Mesendoderm (in vitro differentiated cells): ENCODE results near the gene SGK2.

ENCODE experiments used
- DNase-seq: peaks from one replicate; pipeline ENCODE4 v3.0.0; 2013
- H2AK5ac ChIP-seq: 2 replicates; pipeline ENCODE4 v1.6.1; 2013; ENCODE audit warnings: low read length, inconsistent platforms
- H2BK120ac ChIP-seq: 2 replicates; pipeline ENCODE4 v1.6.1; 2013; ENCODE audit warnings: low read depth, mild to moderate bottlenecking, low read length, moderate library complexity, mixed read lengths
- H2BK15ac ChIP-seq: replicated peaks from 2 replicates; pipeline ENCODE4 v1.6.1; 2013; ENCODE audit warnings: low read depth, mild to moderate bottlenecking, moderate library complexity
- H2BK5ac ChIP-seq: 2 replicates; pipeline ENCODE4 v1.6.1; 2013; ENCODE audit warnings: low read length, inconsistent platforms
- H3K18ac ChIP-seq: 2 replicates; pipeline ENCODE4 v1.6.1; 2013; ENCODE audit warnings: mild to moderate bottlenecking, low read length, mixed read lengths
- H3K23ac ChIP-seq: one replicate; pipeline ENCODE4 v1.6.1; 2013; ENCODE audit warnings: low read length
- H3K27ac ChIP-seq: 2 replicates; pipeline ENCODE4 v1.5.1; 2013; ENCODE audit warnings: low read depth, mild to moderate bottlenecking, inconsistent platforms, low read length, moderate library complexity
- H3K27me3 ChIP-seq: 2 replicates; pipeline ENCODE4 v1.6.1; 2013; ENCODE audit warnings: low read length, control low read depth, mild to moderate bottlenecking, inconsistent platforms; ENCODE audit not compliant: insufficient read depth, poor library complexity
- H3K36me3 ChIP-seq: 2 replicates; pipeline ENCODE4 v1.6.1; 2013; ENCODE audit warnings: low read length, inconsistent platforms; ENCODE audit not compliant: control insufficient read depth, insufficient read depth
- H3K4ac ChIP-seq: one replicate; pipeline ENCODE4 v1.6.1; 2013; ENCODE audit warnings: low read depth, mild to moderate bottlenecking, low read length, moderate library complexity
- H3K4me1 ChIP-seq: 2 replicates; pipeline ENCODE4 v1.6.1; 2013; ENCODE audit warnings: low read depth, low read length, inconsistent platforms; ENCODE audit not compliant: control insufficient read depth
- H3K4me2 ChIP-seq: 2 replicates; pipeline ENCODE4 v1.6.1; 2013; ENCODE audit warnings: low read length
- H3K4me3 ChIP-seq: 2 replicates; pipeline ENCODE4 v1.5.1; 2013; ENCODE audit warnings: mild to moderate bottlenecking, low read length
- H3K56ac ChIP-seq: one replicate; pipeline ENCODE4 v1.6.1; 2013; ENCODE audit warnings: low read length
- H3K79me1 ChIP-seq: 2 replicates; pipeline ENCODE4 v1.6.1; 2013; ENCODE audit warnings: low read length, inconsistent platforms
- H3K79me2 ChIP-seq: 2 replicates; pipeline ENCODE4 v1.6.1; 2013; ENCODE audit warnings: mild to moderate bottlenecking, low read length; ENCODE audit not compliant: control insufficient read depth, insufficient read depth
- H3K9ac ChIP-seq: 2 replicates; pipeline ENCODE4 v1.6.1; 2013; ENCODE audit warnings: low read length, inconsistent platforms
- H4K5ac ChIP-seq: one replicate; pipeline ENCODE4 v1.6.1; 2013; ENCODE audit warnings: low read length
- H4K8ac ChIP-seq: one replicate; pipeline ENCODE4 v1.6.1; 2013; ENCODE audit warnings: low read depth, mild to moderate bottlenecking, control low read depth, low read length, moderate library complexity
- WGBS: extraction: QIAGEN DNeasy Blood & Tissue Kit; methylation state at CpG from one replicate; pipeline ENCODE4 v1.1.7; 2013; ENCODE audit warnings: low lambda C conversion rate, missing lambda C conversion rate; ENCODE audit not compliant: insufficient coverage; ENCODE audit errors: extremely low coverage; 5-methylcytosine and 5-hydroxymethylcytosine counted together

The SGK2 gene

GRCh38 chr20:43515628-43516027 is 43.2 kb upstream of the SGK2 start:
- H2BK120ac ChIP-seq = no peak overlapping the region
- WGBS = no CpG with 5 or more reads among the region's 2 CpGs

DNA sequence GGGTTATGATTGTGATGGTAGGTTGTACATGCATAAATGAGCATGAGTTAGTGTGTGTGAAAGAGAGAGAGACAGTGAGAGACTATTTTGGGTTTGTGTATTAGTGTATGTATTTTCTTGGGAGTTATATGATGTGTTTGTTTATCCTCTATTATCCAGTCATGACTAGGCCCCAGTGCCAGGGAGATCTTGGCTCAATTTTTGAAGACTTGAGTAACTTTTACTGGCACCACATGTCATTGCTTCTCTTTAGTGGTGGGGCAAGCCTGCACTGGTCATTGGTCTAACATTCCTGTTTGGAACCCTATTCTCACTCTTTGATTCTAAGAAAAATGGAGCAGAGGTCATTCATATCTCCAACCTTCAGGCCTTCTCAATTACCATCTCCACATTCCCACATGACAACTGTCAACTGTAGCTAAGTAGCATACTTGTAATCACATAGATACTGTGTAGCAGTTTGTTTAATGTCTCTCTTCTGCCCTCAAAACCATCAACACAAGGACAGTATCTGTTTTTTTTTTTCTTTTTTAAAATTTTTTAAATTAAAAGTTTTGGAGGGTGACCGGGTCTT is 42.5 kb upstream of the SGK2 start:
- no CpG with 5 or more reads among the region's 1 CpG for WGBS
- DNase-seq = no peak
- Histone ChIP-seq H2BK5ac (no peak overlapping the region), H3K79me2 (no peaks in the 10 kb centered on the region), H3K9ac (no peak overlapping the region), H2BK15ac (no peak overlapping the region), H3K18ac (no peak overlapping the region), H2AK5ac (no peak overlapping the region), H2BK120ac (no peak overlapping the region), H3K4me1 (no peaks in the 10 kb centered on the region), H3K27me3 (no peaks in the 10 kb centered on the region), H3K23ac (no peak overlapping the region), H3K27ac (no peak overlapping the region), H4K5ac (no peak overlapping the region), H3K56ac (no peak overlapping the region), H3K4me2 (no peak overlapping the region), H3K4me3 (no peak overlapping the region), H3K79me1 (no peaks in the 10 kb centered on the region), H4K8ac (no peak overlapping the region), H3K36me3 (no peaks in the 10 kb centered on the region), H3K4ac (no peak overlapping the region)

More at GRCh38 chr20:43515628-43516027, 43.2 kb upstream of the SGK2 start:
- no peak overlapping the region for H3K27ac ChIP-seq
- H3K4me3 ChIP-seq = no peak overlapping the region
- no peak for DNase-seq
- H3K18ac ChIP-seq = no peak overlapping the region
- no peak overlapping the region for H2BK5ac ChIP-seq
- no peak overlapping the region for H4K8ac ChIP-seq
- H3K4me1 ChIP-seq = no peaks in the 10 kb centered on the region
- no peaks in the 10 kb centered on the region for H3K79me1 ChIP-seq
- no peak overlapping the region for H2AK5ac ChIP-seq
- H3K79me2 ChIP-seq = no peaks in the 10 kb centered on the region
- H3K56ac ChIP-seq = no peak overlapping the region
- no peak overlapping the region for H3K4ac ChIP-seq
- no peak overlapping the region for H3K9ac ChIP-seq
- H3K27me3 ChIP-seq = no peaks in the 10 kb centered on the region
- H4K5ac ChIP-seq = no peak overlapping the region
- no peak overlapping the region for H3K23ac ChIP-seq
- no peaks in the 10 kb centered on the region for H3K36me3 ChIP-seq
- no peak overlapping the region for H2BK15ac ChIP-seq
- no peak overlapping the region for H3K4me2 ChIP-seq

DNA sequence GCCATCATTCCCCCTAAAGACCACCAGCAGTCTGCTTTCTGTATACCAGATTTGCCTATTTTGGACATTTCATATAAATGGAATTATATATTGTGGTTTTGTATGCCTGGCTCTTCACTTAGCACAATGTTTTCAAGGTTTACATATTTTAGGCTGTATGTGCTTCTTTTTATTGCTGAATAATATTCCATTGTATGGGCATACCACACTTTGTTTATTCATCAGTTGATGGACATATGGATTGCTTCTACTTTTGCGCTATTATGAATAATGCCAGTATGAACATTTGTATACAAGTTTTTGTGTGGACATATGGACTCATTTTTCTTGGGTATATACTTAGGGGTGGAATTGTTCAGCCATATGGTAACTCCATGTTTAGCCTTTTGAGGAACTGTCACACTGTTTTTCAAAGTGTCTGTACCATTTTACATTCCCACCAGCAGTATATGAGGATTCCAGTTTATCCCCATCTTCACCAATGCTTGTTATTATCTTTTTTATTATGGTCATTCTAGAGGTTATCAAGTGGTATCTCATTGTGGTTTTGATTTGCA is 38.7 kb upstream of the SGK2 start:
- no peak overlapping the region for H2BK120ac ChIP-seq
- no peak overlapping the region for H3K27ac ChIP-seq
- no peak overlapping the region for H3K9ac ChIP-seq
- H2BK5ac ChIP-seq = no peak overlapping the region
- H3K79me1 ChIP-seq = no peaks in the 10 kb centered on the region
- no peaks in the 10 kb centered on the region for H3K4me1 ChIP-seq
- H3K4ac ChIP-seq = no peak overlapping the region
- DNase-seq = no peak
- no peak overlapping the region for H3K23ac ChIP-seq
- no peaks in the 10 kb centered on the region for H3K36me3 ChIP-seq
- no peak overlapping the region for H3K18ac ChIP-seq
- H3K56ac ChIP-seq = no peak overlapping the region
- no peak overlapping the region for H2BK15ac ChIP-seq
- H3K4me3 ChIP-seq = no peak overlapping the region
- WGBS = no CpG with 5 or more reads among the region's 1 CpG
- H3K27me3 ChIP-seq = no peaks in the 10 kb centered on the region
- H2AK5ac ChIP-seq = no peak overlapping the region
- no peak overlapping the region for H4K5ac ChIP-seq
- H3K4me2 ChIP-seq = no peak overlapping the region
- H3K79me2 ChIP-seq = no peaks in the 10 kb centered on the region
- no peak overlapping the region for H4K8ac ChIP-seq

- Histone ChIP-seq H2BK15ac (no peak overlapping the region), H3K4me1 (no peaks in the 10 kb centered on the region)
- no CpG with 5 or more reads among the region's 5 CpGs for WGBS
Observed at GRCh38 chr20:43525021-43525420, 33.8 kb upstream of the SGK2 start.

GRCh38 chr20:43528258-43528875 is 30.5 kb upstream of the SGK2 start:
- Histone ChIP-seq H4K8ac (no peak overlapping the region), H3K18ac (no peak overlapping the region), H2BK5ac (no peak overlapping the region), H3K27ac (no peak overlapping the region), H3K4me3 (no peak overlapping the region), H3K56ac (no peak overlapping the region), H3K4ac (no peak overlapping the region), H3K36me3 (no peaks in the 10 kb centered on the region), H3K4me2 (no peak overlapping the region), H3K23ac (no peak overlapping the region), H3K79me2 (no peaks in the 10 kb centered on the region), H3K27me3 (no peaks in the 10 kb centered on the region), H3K4me1 (no peaks in the 10 kb centered on the region), H4K5ac (no peak overlapping the region), H2BK15ac (no peak overlapping the region), H2BK120ac (no peak overlapping the region), H2AK5ac (no peak overlapping the region), H3K9ac (no peak overlapping the region), H3K79me1 (no peaks in the 10 kb centered on the region)
- no peak for DNase-seq
- WGBS = no CpG with 5 or more reads among the region's 8 CpGs

More at GRCh38 chr20:43525021-43525420, 33.8 kb upstream of the SGK2 start:
- DNase-seq = no peak
- H3K56ac ChIP-seq = no peak overlapping the region
- H3K4me3 ChIP-seq = no peak overlapping the region
- no peaks in the 10 kb centered on the region for H3K79me2 ChIP-seq
- no peak overlapping the region for H2BK120ac ChIP-seq
- H3K23ac ChIP-seq = no peak overlapping the region
- no peaks in the 10 kb centered on the region for H3K27me3 ChIP-seq
- no peak overlapping the region for H3K9ac ChIP-seq
- no peaks in the 10 kb centered on the region for H3K36me3 ChIP-seq
- H3K18ac ChIP-seq = no peak overlapping the region
- no peak overlapping the region for H4K8ac ChIP-seq
- no peak overlapping the region for H3K4ac ChIP-seq
- no peaks in the 10 kb centered on the region for H3K79me1 ChIP-seq
- no peak overlapping the region for H2AK5ac ChIP-seq
- H3K27ac ChIP-seq = no peak overlapping the region
- H4K5ac ChIP-seq = no peak overlapping the region
- H3K4me2 ChIP-seq = no peak overlapping the region
- no peak overlapping the region for H2BK5ac ChIP-seq
